Subcutaneous adipose tissue (tissue), 4 donors: ENCODE data around the gene CTRL. TPM values are rescaled to one million over a fixed set of nuclear protein-coding genes. Genes with fewer than 3 reads are reported as not detected.

Experiments used
- total RNA-seq, 4 donors: library from RNA; depleted of rRNA; stranded (reverse); fragments of >200 nt; gene quantifications; one replicate each; pipeline ENCODE4 v1.1.0, GENCODE V29; 2016
- TF ChIP-seq, protein P1 (sequence below): fragments of 450-650 bp; IDR thresholded peaks from one replicate; pipeline ENCODE4 v1.5.1; 2016; ENCODE audit warnings: low read depth, mild to moderate bottlenecking, control low read depth, antibody characterized with exemption, moderate library complexity

Gene CTRL
- total RNA-seq, 4 donors from 2014 or later: 0.85 to 4.1 (median 0.88) TPM; not detected in 1

DNA sequence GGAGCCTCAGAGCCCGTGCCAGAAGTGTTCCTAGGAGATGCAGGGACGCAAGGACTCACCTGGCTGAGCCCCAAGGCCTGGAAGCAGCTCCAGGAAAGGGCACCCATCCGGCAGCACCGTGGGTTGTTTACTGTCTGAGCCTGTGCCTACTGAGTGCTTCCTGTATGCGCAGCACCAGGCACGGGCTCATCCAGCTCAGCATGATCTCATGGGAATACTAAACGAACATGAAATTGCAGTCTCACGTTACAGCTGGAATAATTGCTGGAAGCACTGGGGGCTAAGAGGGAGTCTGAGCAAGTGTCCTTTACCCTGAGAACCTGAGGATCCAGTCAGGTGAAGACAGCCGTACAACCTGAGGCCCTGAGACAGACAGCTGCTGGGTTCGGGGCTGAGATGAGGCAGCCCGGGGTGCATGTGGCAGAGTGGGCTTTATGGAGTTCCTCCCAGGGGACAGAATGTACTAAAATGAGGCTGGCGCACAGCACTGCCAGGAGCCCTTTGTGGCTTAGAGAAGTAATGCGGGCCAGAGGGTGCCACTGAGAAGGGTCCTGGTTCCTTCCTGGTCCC lies 5.4 kb downstream of the CTRL start:
- TF ChIP-seq, protein P1, sequence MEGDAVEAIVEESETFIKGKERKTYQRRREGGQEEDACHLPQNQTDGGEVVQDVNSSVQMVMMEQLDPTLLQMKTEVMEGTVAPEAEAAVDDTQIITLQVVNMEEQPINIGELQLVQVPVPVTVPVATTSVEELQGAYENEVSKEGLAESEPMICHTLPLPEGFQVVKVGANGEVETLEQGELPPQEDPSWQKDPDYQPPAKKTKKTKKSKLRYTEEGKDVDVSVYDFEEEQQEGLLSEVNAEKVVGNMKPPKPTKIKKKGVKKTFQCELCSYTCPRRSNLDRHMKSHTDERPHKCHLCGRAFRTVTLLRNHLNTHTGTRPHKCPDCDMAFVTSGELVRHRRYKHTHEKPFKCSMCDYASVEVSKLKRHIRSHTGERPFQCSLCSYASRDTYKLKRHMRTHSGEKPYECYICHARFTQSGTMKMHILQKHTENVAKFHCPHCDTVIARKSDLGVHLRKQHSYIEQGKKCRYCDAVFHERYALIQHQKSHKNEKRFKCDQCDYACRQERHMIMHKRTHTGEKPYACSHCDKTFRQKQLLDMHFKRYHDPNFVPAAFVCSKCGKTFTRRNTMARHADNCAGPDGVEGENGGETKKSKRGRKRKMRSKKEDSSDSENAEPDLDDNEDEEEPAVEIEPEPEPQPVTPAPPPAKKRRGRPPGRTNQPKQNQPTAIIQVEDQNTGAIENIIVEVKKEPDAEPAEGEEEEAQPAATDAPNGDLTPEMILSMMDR: no peak

DNA sequence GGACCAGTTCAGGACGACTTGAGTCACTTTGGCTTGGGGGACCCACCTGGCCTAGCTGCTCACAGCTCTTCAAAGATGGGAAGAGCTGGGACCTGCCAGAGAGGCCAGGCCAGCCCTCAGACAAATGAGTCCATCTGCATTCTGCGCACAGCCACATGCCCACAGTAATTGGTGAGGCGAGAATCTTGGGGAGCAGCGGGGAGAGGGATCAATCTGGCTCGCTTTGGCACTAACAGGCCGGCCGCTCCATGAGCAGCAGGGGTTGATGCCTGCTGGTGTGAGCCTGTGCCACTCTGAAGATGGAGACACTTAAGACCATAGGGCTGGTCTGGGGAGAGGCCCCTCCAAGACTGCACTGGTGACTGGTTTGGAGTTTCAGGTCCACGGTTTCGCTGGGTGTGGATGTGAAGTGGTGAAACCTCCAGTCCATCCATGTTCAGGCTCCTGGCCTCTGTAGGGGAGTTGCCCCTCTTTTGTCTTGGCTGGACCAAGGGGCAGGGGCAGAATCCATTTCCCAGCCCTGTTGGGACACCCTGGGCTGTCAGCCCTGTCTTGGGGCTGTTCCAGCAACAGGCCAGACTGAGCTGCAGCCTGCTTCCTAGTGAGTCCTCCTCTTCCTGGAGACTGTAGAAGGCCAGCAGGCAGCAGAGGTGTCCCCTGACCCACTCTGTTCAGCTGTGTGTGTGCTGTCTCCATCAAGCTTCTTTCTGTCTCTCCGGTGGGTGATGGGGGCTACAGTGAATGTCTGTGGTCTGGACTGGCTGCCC lies 7.3 kb downstream of the CTRL start:
- TF ChIP-seq, protein P1: no peak

DNA sequence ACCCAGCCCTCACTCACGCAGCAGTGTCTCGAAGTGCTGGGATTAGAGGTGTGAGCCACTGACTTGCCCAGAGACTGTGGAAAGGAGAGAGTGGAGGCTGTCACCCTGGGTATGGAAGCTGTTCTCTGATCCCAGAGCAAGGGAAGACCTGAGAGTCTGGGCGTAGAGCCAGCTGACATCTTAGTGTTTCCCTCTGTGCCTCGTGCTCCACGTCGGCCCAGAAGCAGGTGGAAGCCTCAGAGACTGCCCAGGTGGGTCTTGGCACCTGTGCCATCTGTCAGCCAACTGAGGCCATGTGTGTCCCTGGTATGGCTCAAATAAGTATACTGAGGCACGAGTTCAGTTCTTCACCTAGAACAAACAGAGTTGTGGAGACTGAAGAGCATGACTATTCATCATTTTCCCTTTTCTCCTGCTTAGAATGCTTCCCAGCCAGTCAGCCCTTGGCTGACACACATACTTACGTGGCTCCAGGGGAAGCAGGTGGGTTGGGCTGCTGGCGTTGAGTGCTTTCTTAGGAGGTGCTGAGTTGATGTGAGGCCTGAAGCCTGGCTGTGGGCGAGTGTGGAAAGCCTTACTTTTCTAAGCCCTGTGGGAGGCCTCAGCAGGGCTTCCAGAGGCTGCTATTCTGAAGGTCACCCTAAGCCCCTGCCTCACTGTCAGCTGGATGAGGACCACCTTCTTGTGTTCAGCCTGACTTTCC lies 8.1 kb downstream of the CTRL start:
- TF ChIP-seq, protein P1: no peak

DNA sequence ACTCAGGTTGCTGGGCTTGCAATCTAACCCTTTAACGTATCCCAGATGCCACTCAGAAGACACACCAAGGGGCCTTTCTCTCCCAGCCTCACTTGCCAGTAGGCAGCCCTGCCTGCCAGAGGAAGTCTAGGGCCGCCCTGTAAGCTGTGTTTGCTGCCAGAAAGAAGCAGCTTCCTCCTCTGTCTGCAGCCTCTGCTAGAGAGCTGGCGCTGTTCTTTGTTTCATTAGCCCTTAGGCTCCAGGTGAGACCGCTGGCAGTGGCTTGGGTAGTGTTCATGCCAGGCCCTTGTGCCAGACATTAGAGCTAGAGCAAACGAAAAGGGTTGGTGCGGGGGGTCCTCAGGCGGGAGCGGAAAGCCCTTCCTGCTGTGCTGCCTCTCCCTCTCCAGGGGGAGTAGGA lies 8.9 kb downstream of the CTRL start:
- TF ChIP-seq, protein P1: no peak

DNA sequence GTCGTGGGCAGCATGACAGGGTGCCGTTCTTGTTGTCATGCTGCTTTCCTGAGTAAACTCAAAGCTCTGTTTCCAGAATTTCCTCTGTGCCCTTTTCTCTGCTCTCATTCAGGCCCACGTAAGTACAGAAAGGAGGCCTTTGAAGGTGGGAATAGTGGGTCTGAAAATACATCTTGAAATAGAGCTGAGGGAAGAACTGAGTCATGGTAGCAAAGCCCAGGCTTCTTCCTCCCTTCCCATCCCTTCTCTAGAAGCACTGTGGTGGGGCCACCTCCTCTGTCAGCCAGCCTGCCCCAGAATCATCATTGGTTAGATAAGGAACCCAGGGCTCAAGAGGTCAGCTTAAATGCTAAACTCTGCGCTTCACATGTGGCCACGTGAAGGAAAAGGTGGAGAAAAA lies 9.4 kb downstream of the CTRL start:
- TF ChIP-seq, protein P1: no peak

DNA sequence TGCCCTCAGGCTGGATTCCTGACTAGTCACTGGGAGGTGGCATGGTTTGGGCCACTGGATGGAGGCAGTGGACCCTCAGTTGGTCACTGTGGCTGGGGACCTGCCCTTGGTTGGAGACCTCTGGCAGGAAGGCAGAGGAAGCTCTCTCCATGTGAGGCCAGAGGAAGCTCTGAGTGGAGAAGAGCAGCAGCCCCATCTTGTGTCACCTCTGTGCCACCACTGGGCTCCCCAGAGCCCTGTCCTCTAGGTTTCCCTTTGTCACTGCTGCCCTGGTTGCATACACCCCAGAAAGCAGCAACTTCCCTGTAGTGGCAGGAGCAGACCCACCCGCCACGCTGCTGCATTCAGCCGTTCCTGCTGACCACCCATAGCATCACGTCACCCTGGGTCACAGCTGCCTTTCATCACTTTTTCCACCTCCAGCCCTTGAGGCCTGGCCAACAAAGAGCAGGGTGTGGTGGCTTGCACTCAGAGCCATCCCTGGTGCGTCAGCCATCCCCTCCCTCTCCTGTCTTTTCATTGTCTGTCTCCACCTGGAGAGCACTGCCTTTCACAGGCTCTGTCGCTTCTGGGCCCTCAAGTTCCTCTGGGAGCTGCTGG lies 11.9 kb downstream of the CTRL start:
- TF ChIP-seq, protein P1: no peak

DNA sequence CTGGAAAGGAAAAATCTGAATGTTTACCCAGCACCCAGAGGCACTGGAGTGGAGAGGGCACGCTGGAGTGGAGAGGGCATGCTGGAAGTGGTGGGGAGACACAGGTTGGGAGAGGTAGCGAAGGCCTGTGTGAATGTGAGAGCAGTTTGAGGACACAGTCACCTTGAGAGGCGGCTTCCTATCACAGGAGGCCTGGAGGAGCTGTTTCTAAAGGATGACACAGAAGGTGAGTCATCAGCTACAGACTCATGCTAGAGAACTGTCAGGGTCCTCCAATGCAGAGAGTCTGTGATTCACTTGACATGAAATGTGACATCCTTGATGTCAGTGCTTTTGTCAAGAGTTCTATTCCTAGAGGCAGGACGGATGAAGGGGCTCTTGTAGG lies 13.8 kb downstream of the CTRL start:
- TF ChIP-seq, protein P1: no peak
